HepG2 (cell line): Measurements from ENCODE around the gene PPP1R13L. TPM values are rescaled to one million over a fixed set of nuclear protein-coding genes. Genes with fewer than 3 reads are reported as not detected.
A peak's percentile ranks its signal among the peaks of the same experiment; 100 is the strongest.

ENCODE experiments used
- BHLHE40 ChIP-seq: IDR thresholded peaks from 2 replicates; pipeline ENCODE4 v1.6.1; 2011; ENCODE audit warnings: low read length, improper control_type of control experiment
- DMAP1 ChIP-seq: IDR thresholded peaks from 2 replicates; pipeline ENCODE4 v1.6.1; 2016
- GATA4 ChIP-seq: sonication (generic); IDR thresholded peaks from 2 replicates; pipeline ENCODE4 v1.6.1; 2016; ENCODE audit warnings: antibody characterized with exemption, low read depth, borderline replicate concordance
- NCOA2 ChIP-seq: sonication (generic); formaldehyde crosslinking; IDR thresholded peaks from 2 replicates; pipeline ENCODE4 v1.8.0; 2022; ENCODE audit warnings: inconsistent platforms
- NFE2 ChIP-seq: sonication (generic); formaldehyde crosslinking; IDR thresholded peaks from 2 replicates; pipeline ENCODE4 v1.4.0; 2020; ENCODE audit warnings: missing genetic modification reagents
- POLR2A ChIP-seq, 2 experiments: IDR thresholded peaks; 2 replicates each; pipeline ENCODE4 v1.6.1; 2011; ENCODE audit warnings: low read depth in 2 of 2, low read length in 2 of 2, mild to moderate bottlenecking in 1 of 2, moderate library complexity in 1 of 2; ENCODE audit not compliant: insufficient read depth in 1 of 2
- RBFOX2 ChIP-seq: fragments of 200-400 bp; formaldehyde crosslinking; IDR thresholded peaks from 2 replicates; pipeline ENCODE4 v1.6.1; 2017; ENCODE audit warnings: low read depth, mild to moderate bottlenecking, low read length
- REXO4 ChIP-seq: sonication (generic); formaldehyde crosslinking; IDR thresholded peaks from 2 replicates; pipeline ENCODE4 v1.8.0; 2022; ENCODE audit warnings: missing genetic modification reagents, mild to moderate bottlenecking, borderline replicate concordance
- SNAI1 ChIP-seq: sonication (generic); formaldehyde crosslinking; IDR thresholded peaks from 2 replicates; pipeline ENCODE4 v1.5.0; 2020; ENCODE audit warnings: mild to moderate bottlenecking, missing genetic modification reagents, borderline replicate concordance
- SP140L ChIP-seq: sonication (generic); formaldehyde crosslinking; IDR thresholded peaks from 2 replicates; pipeline ENCODE4 v1.4.0; 2020; ENCODE audit warnings: missing genetic modification reagents, borderline replicate concordance
- ZBTB21 ChIP-seq: sonication (generic); formaldehyde crosslinking; IDR thresholded peaks from 2 replicates; pipeline ENCODE4 v1.4.0; 2020; ENCODE audit warnings: missing genetic modification reagents
- ZBTB42 ChIP-seq: sonication (generic); formaldehyde crosslinking; IDR thresholded peaks from 2 replicates; pipeline ENCODE4 v1.5.0; 2020; ENCODE audit warnings: mild to moderate bottlenecking, missing genetic modification reagents
- ZMYM2 ChIP-seq: sonication (generic); formaldehyde crosslinking; IDR thresholded peaks from 2 replicates; pipeline ENCODE4 v1.8.0; 2022; ENCODE audit warnings: mild to moderate bottlenecking, missing genetic modification reagents
- ZNF430 ChIP-seq: sonication (generic); formaldehyde crosslinking; IDR thresholded peaks from 2 replicates; pipeline ENCODE4 v1.9.0; 2021; ENCODE audit warnings: mild to moderate bottlenecking, missing genetic modification reagents
- polyA plus RNA-seq, 8 experiments: library from polyadenylated mRNA; depleted of rRNA in 3 of 8; stranded (reverse) in 7 of 8; unstranded in 1 of 8; fragments of >200 nt; fragmentation: Illumina TruSeq in 4 of 8; extraction: Trizol in 4 of 8; gene quantifications; 2 replicates each; pipeline versions ENCODE4 v1.2.1 to v1.2.3, GENCODE V29; 2011 to 2016; ENCODE audit warnings: low read depth in 4 of 8, missing spikeins in 1 of 8, mixed read lengths in 1 of 8; ENCODE audit not compliant: insufficient read depth in 1 of 8
- total RNA-seq, 5 experiments: library from RNA; depleted of rRNA; stranded (reverse); fragments of >200 nt; fragmentation: Illumina TruSeq; extraction: Trizol; gene quantifications; 2 replicates each; pipeline ENCODE4 v1.2.3, GENCODE V29; 2016; ENCODE audit warnings: low read depth in 1 of 5
- TF ChIP-seq, protein P1 (sequence below): sonication (generic); formaldehyde crosslinking; IDR thresholded peaks from 2 replicates; pipeline ENCODE4 v1.5.1; 2020; ENCODE audit warnings: mild to moderate bottlenecking, missing genetic modification reagents
- TF ChIP-seq, protein P2 (sequence below), 2 experiments: fragments of 450-650 bp in 1 of 2; sonication (generic) in 1 of 2; formaldehyde crosslinking; IDR thresholded peaks; 2 replicates each; pipeline versions ENCODE4 v1.5.0 to v1.8.0; 2020 to 2022; ENCODE audit warnings: mild to moderate bottlenecking in 1 of 2, missing genetic modification reagents in 1 of 2
- TF ChIP-seq, protein P3 (sequence below): IDR thresholded peaks from 2 replicates; pipeline ENCODE4 v1.6.1; 2016; ENCODE audit warnings: low read depth
- TF ChIP-seq, protein P4 (sequence below): sonication (generic); formaldehyde crosslinking; IDR thresholded peaks from 2 replicates; pipeline ENCODE4 v1.4.0; 2020; ENCODE audit warnings: missing genetic modification reagents, borderline replicate concordance
- TF ChIP-seq, protein P5 (sequence below): sonication (generic); formaldehyde crosslinking; IDR thresholded peaks from 2 replicates; pipeline ENCODE4 v1.5.1; 2020; ENCODE audit warnings: mild to moderate bottlenecking, missing genetic modification reagents, moderate library complexity

PPP1R13L gene
- total and polyA plus RNA-seq, 2 of the 13 experiments (the other 11 are each of a cell fraction or from before 2014, with no cell fraction given) = 1.3 to 6.6 TPM

DNA sequence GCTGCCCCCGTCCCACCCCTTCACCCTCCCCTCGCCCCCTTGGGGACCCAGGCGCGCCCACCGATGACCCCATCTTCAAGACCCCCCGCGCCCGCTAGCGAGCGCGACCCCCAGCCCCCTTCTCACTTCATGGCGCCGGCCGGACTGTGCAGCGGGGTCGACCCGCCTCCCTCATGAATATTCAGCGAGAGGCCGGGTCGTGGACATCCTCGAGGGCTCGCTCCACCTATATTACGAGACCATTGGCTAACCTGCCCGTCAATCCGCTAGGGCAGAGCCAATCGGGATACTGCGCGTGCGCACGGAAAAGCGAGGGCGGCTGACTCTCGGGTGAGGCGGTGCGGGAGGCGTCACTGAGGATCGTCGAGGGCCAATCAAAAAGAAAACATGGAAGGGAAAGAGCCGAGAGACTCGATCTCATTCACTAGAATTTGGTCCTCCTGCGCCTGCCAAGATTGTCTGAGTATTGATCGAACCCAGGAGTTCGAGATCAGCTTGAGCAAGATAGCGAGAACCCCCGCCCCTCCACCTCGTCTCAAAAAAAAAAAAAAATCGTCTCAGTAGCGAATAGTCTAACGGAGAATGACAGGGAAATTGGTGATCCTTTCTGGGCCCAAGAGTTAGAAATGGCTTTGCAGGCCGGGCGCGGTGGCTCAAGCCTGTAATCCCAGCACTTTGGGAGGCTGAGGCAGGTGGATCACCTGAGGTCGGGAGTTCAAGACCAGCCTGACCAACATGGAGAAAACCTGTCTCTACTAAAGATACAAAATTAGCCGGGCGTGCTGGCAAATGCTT lies 34.3 kb downstream of the PPP1R13L start, which contains the start of gene ERCC2 (continued):
- 0 out of 2 replicates have a peak, but pooled peaks have one; percentile 48 for TF ChIP-seq RBFOX2
- TF ChIP-seq NFE2 (CRISPR knock-in tag) = no peak
- TF ChIP-seq, protein P1, sequence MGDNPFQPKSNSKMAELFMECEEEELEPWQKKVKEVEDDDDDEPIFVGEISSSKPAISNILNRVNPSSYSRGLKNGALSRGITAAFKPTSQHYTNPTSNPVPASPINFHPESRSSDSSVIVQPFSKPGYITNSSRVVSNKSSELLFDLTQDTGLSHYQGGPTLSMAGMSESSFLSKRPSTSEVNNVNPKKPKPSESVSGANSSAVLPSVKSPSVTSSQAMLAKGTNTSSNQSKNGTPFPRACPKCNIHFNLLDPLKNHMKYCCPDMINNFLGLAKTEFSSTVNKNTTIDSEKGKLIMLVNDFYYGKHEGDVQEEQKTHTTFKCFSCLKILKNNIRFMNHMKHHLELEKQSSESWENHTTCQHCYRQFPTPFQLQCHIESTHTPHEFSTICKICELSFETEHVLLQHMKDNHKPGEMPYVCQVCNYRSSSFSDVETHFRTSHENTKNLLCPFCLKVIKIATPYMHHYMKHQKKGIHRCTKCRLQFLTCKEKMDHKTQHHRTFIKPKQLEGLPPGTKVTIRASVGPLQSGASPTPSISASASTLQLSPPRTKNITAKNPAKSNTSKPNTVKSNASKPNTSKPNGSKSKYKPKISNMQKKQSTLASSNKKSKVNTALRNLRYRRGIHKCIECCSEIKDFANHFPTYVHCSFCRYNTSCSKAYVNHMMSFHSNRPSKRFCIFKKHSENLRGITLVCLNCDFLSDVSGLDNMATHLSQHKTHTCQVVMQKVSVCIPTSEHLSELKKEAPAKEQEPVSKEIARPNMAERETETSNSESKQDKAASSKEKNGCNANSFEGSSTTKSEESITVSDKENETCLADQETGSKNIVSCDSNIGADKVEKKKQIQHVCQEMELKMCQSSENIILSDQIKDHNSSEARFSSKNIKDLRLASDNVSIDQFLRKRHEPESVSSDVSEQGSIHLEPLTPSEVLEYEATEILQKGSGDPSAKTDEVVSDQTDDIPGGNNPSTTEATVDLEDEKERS (CRISPR knock-in tag) = no peak
- TF ChIP-seq, protein P2, sequence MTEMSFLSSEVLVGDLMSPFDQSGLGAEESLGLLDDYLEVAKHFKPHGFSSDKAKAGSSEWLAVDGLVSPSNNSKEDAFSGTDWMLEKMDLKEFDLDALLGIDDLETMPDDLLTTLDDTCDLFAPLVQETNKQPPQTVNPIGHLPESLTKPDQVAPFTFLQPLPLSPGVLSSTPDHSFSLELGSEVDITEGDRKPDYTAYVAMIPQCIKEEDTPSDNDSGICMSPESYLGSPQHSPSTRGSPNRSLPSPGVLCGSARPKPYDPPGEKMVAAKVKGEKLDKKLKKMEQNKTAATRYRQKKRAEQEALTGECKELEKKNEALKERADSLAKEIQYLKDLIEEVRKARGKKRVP (CRISPR knock-in tag; IDR thresholded peaks at IDR 0.05) = no peak
- no peak for TF ChIP-seq ZBTB21 (CRISPR knock-in tag)
- no peak for TF ChIP-seq DMAP1 (CRISPR knock-in tag)
- no peak for TF ChIP-seq SNAI1 (CRISPR knock-in tag)
- TF ChIP-seq, protein P3, sequence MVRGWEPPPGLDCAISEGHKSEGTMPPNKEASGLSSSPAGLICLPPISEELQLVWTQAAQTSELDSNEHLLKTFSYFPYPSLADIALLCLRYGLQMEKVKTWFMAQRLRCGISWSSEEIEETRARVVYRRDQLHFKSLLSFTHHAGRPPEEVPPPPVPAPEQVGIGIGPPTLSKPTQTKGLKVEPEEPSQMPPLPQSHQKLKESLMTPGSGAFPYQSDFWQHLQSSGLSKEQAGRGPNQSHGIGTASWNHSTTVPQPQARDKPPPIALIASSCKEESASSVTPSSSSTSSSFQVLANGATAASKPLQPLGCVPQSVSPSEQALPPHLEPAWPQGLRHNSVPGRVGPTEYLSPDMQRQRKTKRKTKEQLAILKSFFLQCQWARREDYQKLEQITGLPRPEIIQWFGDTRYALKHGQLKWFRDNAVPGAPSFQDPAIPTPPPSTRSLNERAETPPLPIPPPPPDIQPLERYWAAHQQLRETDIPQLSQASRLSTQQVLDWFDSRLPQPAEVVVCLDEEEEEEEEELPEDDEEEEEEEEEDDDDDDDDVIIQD (CRISPR knock-in tag) = no peak
- TF ChIP-seq ZMYM2 (CRISPR knock-in tag) = peak; percentile 77; the same call in 1 of the 2 replicates
- TF ChIP-seq, protein P4, sequence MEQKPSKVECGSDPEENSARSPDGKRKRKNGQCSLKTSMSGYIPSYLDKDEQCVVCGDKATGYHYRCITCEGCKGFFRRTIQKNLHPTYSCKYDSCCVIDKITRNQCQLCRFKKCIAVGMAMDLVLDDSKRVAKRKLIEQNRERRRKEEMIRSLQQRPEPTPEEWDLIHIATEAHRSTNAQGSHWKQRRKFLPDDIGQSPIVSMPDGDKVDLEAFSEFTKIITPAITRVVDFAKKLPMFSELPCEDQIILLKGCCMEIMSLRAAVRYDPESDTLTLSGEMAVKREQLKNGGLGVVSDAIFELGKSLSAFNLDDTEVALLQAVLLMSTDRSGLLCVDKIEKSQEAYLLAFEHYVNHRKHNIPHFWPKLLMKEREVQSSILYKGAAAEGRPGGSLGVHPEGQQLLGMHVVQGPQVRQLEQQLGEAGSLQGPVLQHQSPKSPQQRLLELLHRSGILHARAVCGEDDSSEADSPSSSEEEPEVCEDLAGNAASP = no peak
- 0 out of 2 replicates have a peak, but pooled peaks have one; percentile 33 for TF ChIP-seq ZNF430 (CRISPR knock-in tag)
- no peak for TF ChIP-seq GATA4
- no peak for TF ChIP-seq NCOA2 (CRISPR knock-in tag)
- TF ChIP-seq POLR2A (IDR thresholded peaks at IDR 0.05; ENCODE audit: insufficient read depth in 1 of 2, low read depth in 2 of 2, low read length in 2 of 2) = peak; percentile 66 to 76
- no peak for TF ChIP-seq SP140L (CRISPR knock-in tag)
- TF ChIP-seq REXO4 (CRISPR knock-in tag) = no peak
- TF ChIP-seq BHLHE40 = no peak
- TF ChIP-seq ZBTB42 (CRISPR knock-in tag) = no peak
- TF ChIP-seq, protein P5, sequence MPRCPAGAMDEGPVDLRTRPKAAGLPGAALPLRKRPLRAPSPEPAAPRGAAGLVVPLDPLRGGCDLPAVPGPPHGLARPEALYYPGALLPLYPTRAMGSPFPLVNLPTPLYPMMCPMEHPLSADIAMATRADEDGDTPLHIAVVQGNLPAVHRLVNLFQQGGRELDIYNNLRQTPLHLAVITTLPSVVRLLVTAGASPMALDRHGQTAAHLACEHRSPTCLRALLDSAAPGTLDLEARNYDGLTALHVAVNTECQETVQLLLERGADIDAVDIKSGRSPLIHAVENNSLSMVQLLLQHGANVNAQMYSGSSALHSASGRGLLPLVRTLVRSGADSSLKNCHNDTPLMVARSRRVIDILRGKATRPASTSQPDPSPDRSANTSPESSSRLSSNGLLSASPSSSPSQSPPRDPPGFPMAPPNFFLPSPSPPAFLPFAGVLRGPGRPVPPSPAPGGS = no peak
